ENCODE results near the gene KAZN.

GRCh38 chr1:14735841-14736240 is 137.4 kb downstream of the KAZN start:
- TF ChIP-seq CREB1 (IDR thresholded peaks at IDR 0.05; ENCODE audit: low read depth) (no peak), EP300 (IDR thresholded peaks at IDR 0.05; ENCODE audit: borderline replicate concordance) (no peak), YY1 (IDR thresholded peaks at IDR 0.05; ENCODE audit: low read depth) (no peak), REST (IDR thresholded peaks at IDR 0.05; ENCODE audit: low read depth) (no peak), MAX (IDR thresholded peaks at IDR 0.05) (no peak), FOXM1 (IDR thresholded peaks at IDR 0.05; ENCODE audit: borderline replicate concordance, low read depth) (no peak), RAD21 (IDR thresholded peaks at IDR 0.05; ENCODE audit: low read depth) (no peak), TEAD4 (IDR thresholded peaks at IDR 0.05) (no peak), ZBTB7A (IDR thresholded peaks at IDR 0.05; ENCODE audit: low read depth) (no peak), TAF1 (IDR thresholded peaks at IDR 0.05; ENCODE audit: low read depth) (no peak), CEBPB (IDR thresholded peaks at IDR 0.05) (no peak)
